GM12878 (cell line): ENCODE results near the gene UMAD1. TPM values are rescaled to one million over a fixed set of nuclear protein-coding genes. Genes with fewer than 3 reads are reported as not detected.

Experiments
- ATAC-seq: fragments of 200-7000 bp; cut with Tn5 transposase; 3 replicates; pipeline ENCODE4 v1.9.1; 2020; ENCODE audit warnings: mild to moderate bottlenecking, moderate library complexity
- BruUV-seq: library from RNA; stranded (reverse); fragments of 400-500 nt; replicated peaks from 2 replicates; lab custom pipeline; 2021; lab: Mats Ljungman, UMichigan
- CTCF ChIA-PET: fragments of 300-600 bp; sonication (Branson Sonifier 250); formaldehyde crosslinking; extraction: SDS; loops from one replicate; lab custom pipeline; 2021; ENCODE audit warnings: inconsistent platforms; lab: Yijun Ruan, JAX
- POLR2A ChIA-PET: fragments of 350-600 bp; formaldehyde crosslinking; extraction: SDS; loops from one replicate; lab custom pipeline; 2021; ENCODE audit warnings: inconsistent platforms; lab: Charles Lee
- RAD21 ChIA-PET: fragments of 300-600 bp; sonication (Branson Sonifier 250); formaldehyde crosslinking; loops from one replicate; lab custom pipeline; 2023; ENCODE audit warnings: antibody characterized with exemption; ENCODE audit not compliant: unreplicated experiment; lab: Charles Lee
- SMC1A ChIA-PET: fragments of 300-600 bp; sonication (Branson Sonifier 250); formaldehyde crosslinking; loops from one replicate; lab custom pipeline; 2023; ENCODE audit not compliant: unreplicated experiment, uncharacterized antibody; lab: Charles Lee
- DNase-seq: peaks from one replicate; pipeline ENCODE4 v3.0.0-alpha.2; 2011; ENCODE audit warnings: low read depth, low spot score
- FAIRE-seq: peaks from 3 replicates; lab custom pipeline; 2011; peaks lifted over from hg19 to GRCh38; lab: Jason Lieb, UNC
- H2AFZ ChIP-seq: 2 replicates; pipeline ENCODE4 v1.6.0; 2011; ENCODE audit warnings: low read depth, low read length, control low read depth; ENCODE audit not compliant: control insufficient read depth
- H3K27ac ChIP-seq: 2 replicates; pipeline ENCODE4 v1.5.1; 2011; ENCODE audit warnings: control low read depth; ENCODE audit not compliant: control insufficient read depth, insufficient read depth
- H3K27me3 ChIP-seq, 2 experiments: replicated peaks in 1 of 2; 2 replicates each; pipeline versions ENCODE4 v1.6.0 to v1.6.1; 2011; ENCODE audit warnings: low read length in 1 of 2; ENCODE audit not compliant: control insufficient read depth in 2 of 2, insufficient read depth in 2 of 2
- H3K36me3 ChIP-seq, 2 experiments: 2 replicates each; pipeline ENCODE4 v1.5.1; 2011; ENCODE audit warnings: low read length in 1 of 2; ENCODE audit not compliant: control insufficient read depth in 2 of 2, insufficient read depth in 2 of 2
- H3K4me1 ChIP-seq: 2 replicates; pipeline ENCODE4 v1.6.1; 2011; ENCODE audit warnings: mild to moderate bottlenecking, low read length, moderate library complexity, mixed read lengths; ENCODE audit not compliant: control insufficient read depth, insufficient read depth
- H3K4me2 ChIP-seq: 2 replicates; pipeline ENCODE4 v1.6.0; 2011; ENCODE audit warnings: control low read depth; ENCODE audit not compliant: control insufficient read depth, insufficient read depth
- H3K4me3 ChIP-seq: fragments of 200-600 bp; sonication (generic); 2 replicates; pipeline ENCODE4 v1.5.1; 2016
- H3K79me2 ChIP-seq: 2 replicates; pipeline ENCODE4 v1.6.0; 2011; ENCODE audit warnings: low read length; ENCODE audit not compliant: control insufficient read depth, insufficient read depth
- H3K9ac ChIP-seq: 2 replicates; pipeline ENCODE4 v1.8.0; 2011; ENCODE audit warnings: low read length, control low read depth, mixed read lengths; ENCODE audit not compliant: control insufficient read depth, insufficient read depth
- H3K9me3 ChIP-seq: replicated peaks from 3 replicates; pipeline ENCODE4 v1.5.1; 2011; ENCODE audit warnings: mild to moderate bottlenecking, low read length; ENCODE audit not compliant: control insufficient read depth, insufficient read depth
- H4K20me1 ChIP-seq: 2 replicates; pipeline ENCODE4 v1.6.0; 2011; ENCODE audit not compliant: control insufficient read depth, insufficient read depth
- ATF7 ChIP-seq: fragments of 450-650 bp; IDR thresholded peaks from 2 replicates; pipeline ENCODE4 v1.6.1; 2016; ENCODE audit warnings: low read depth, mild to moderate bottlenecking
- FOS ChIP-seq: IDR thresholded peaks from 3 replicates; pipeline ENCODE4 v1.6.1; 2011; ENCODE audit warnings: borderline replicate concordance; ENCODE audit not compliant: insufficient read length; ENCODE audit errors: extremely low read depth
- FOXK2 ChIP-seq: fragments of 450-650 bp; IDR thresholded peaks from 2 replicates; pipeline ENCODE4 v1.6.1; 2017; ENCODE audit warnings: mild to moderate bottlenecking, moderate library complexity
- HDGF ChIP-seq: fragments of 450-650 bp; IDR thresholded peaks from 2 replicates; pipeline ENCODE4 v1.6.1; 2016; ENCODE audit warnings: antibody characterized with exemption
- KLF5 ChIP-seq: fragments of 450-650 bp; IDR thresholded peaks from 2 replicates; pipeline ENCODE4 v1.6.1; 2014; ENCODE audit warnings: mild to moderate bottlenecking; ENCODE audit not compliant: partially characterized antibody
- MYB ChIP-seq: fragments of 150-350 bp; IDR thresholded peaks from 2 replicates; pipeline ENCODE4 v1.6.1; 2014; ENCODE audit warnings: mild to moderate bottlenecking, low read depth, low read length, borderline replicate concordance
- PAX5 ChIP-seq: IDR thresholded peaks from 2 replicates; pipeline ENCODE4 v1.6.1; 2011; ENCODE audit warnings: low read depth, low read length, borderline replicate concordance
- SIX5 ChIP-seq: IDR thresholded peaks from 2 replicates; pipeline ENCODE4 v1.6.1; 2011; ENCODE audit warnings: mild to moderate bottlenecking, low read depth, low read length, moderate library complexity; ENCODE audit not compliant: severe bottlenecking
- SMAD5 ChIP-seq: IDR thresholded peaks from 2 replicates; pipeline ENCODE4 v1.6.1; 2016; ENCODE audit warnings: antibody characterized with exemption, low read depth
- TCF7 ChIP-seq: IDR thresholded peaks from 2 replicates; pipeline ENCODE4 v1.6.1; 2014; ENCODE audit warnings: antibody characterized with exemption, borderline replicate concordance
- ZNF622 ChIP-seq: fragments of 450-650 bp; IDR thresholded peaks from 2 replicates; pipeline ENCODE4 v1.6.1; 2017; ENCODE audit warnings: mild to moderate bottlenecking, inconsistent platforms
- WGBS: methylation state at CpG from one replicate; pipeline ENCODE4 v1.1.6; 2016; ENCODE audit warnings: low lambda C conversion rate; ENCODE audit not compliant: insufficient replicate concordance, insufficient coverage; ENCODE audit errors: missing lambda C conversion rate; 5-methylcytosine and 5-hydroxymethylcytosine counted together
- in situ Hi-C: fragments of 300-500 bp; cut with MboI; formaldehyde crosslinking; loops from 9 replicates; pipeline ENCODE4 v1.14.3; 2018; ENCODE audit warnings: mixed read lengths
- intact Hi-C: fragments of 100-400 bp; cut with micrococcal nuclease; formaldehyde crosslinking; loops from one replicate; pipeline ENCODE4 v1.14.2; 2022; ENCODE audit not compliant: unreplicated experiment
- polyA plus RNA-seq, 11 experiments: library from polyadenylated mRNA; depleted of rRNA in 4 of 11; unstranded in 6 of 11; stranded (reverse) in 5 of 11; fragments of >200 nt; fragmentation: Nextera tagmentation in 4 of 11; fragmentation: Illumina TruSeq in 1 of 11; extraction: Ambion mirVana in 4 of 11; extraction: Trizol in 1 of 11; gene quantifications; 1 replicate in 1 of 11; 2 replicates in 10 of 11; pipeline versions ENCODE4 v1.2.1 to v1.2.3, GENCODE V29; 2011 to 2016; ENCODE audit warnings: inconsistent platforms in 2 of 11, missing spikeins in 2 of 11, low read depth in 1 of 11
- total RNA-seq, 4 experiments: library from RNA; depleted of rRNA in 3 of 4; stranded (reverse); fragments of >200 nt in 3 of 4; fragmentation: Illumina TruSeq in 1 of 4; extraction: Trizol in 1 of 4; gene quantifications; 2 replicates each; pipeline versions ENCODE4 v1.2.1 to v1.2.3, GENCODE V29; 2013 to 2021
- TF ChIP-seq, protein P1 (sequence below): IDR thresholded peaks from 2 replicates; pipeline ENCODE4 v1.6.1; 2011; ENCODE audit warnings: borderline replicate concordance, low read depth, mild to moderate bottlenecking, moderate library complexity, low read length; ENCODE audit not compliant: insufficient read depth, poor library complexity, severe bottlenecking
- TF ChIP-seq, protein P2 (sequence below): fragments of 450-650 bp; formaldehyde crosslinking; IDR thresholded peaks from 2 replicates; pipeline ENCODE4 v1.4.0; 2020; ENCODE audit warnings: mild to moderate bottlenecking, moderate library complexity
- TF ChIP-seq, protein P3 (sequence below): fragments of 450-650 bp; IDR thresholded peaks from 2 replicates; pipeline ENCODE4 v1.6.1; 2017; ENCODE audit warnings: antibody characterized with exemption, mild to moderate bottlenecking, moderate library complexity

Gene UMAD1
- total and polyA plus RNA-seq, 10 of the 15 experiments (the other 5 are each of a cell fraction or from before 2014, with no cell fraction given): 6.0 to 28.6 (median 9.3) TPM

DNA sequence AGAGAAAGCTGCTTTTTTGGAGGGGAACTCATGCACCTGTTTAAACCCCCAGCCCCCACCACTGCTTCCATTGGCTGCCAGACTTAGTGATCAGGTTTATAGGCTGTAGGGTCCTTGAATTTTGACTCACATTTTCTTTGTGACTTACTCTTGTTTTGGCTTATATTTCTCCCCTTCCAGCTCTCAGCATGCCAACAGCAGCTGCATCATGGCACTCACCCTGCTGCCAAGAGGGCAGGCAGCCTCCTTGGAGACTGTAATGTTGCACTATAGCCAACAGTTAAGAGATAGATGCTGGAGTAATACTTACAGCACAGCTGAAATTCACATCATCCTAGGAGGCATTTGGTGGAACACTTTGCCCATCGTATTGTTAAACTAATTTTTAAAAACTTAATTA is 230.0 kb downstream of the UMAD1 start:
- Histone ChIP-seq H3K36me3 (no peaks in the 10 kb centered on the region), H3K4me2 (no peak overlapping the region), H3K79me2 (no peaks in the 10 kb centered on the region), H3K4me1 (peaks cover 7% of the 10 kb centered on the region), H3K4me3 (no peak overlapping the region), H4K20me1 (no peaks in the 10 kb centered on the region), H3K27me3 (no peaks in the 10 kb centered on the region), H3K9me3 (no peaks in the 10 kb centered on the region), H3K9ac (no peak overlapping the region), H2AFZ (no peak overlapping the region), H3K27ac (no peak overlapping the region)
- ChIA-PET RAD21 (interaction anchor here (1.8 kb wide), 1 partner anchor 73 kb away, joined by 6 read pairs; no protein-coding TSS in a partner anchor), SMC1A (interaction anchor here (0.7 to 1.6 kb wide), 5 partner anchors 12 to 100 kb away, joined by 3 to 9 read pairs (median 3); no protein-coding TSS in a partner anchor), POLR2A (interaction anchor here (1.4 kb wide), 1 partner anchor 13 kb away, joined by 3 read pairs; no protein-coding TSS in a partner anchor), CTCF (no interaction called here)
- 96% methylated on average over 1 of the region's 1 CpG for WGBS
- no TSS peak for BruUV-seq
- FAIRE-seq: no peak
- no peak for ATAC-seq
- TF ChIP-seq TCF7 (no peak), KLF5 (no peak), SIX5 (no peak), HDGF (no peak), ZNF622 (no peak), SMAD5 (no peak), ATF7 (no peak), FOXK2 (no peak), FOS (no peak), MYB (no peak), PAX5 (no peak)
- TF ChIP-seq, protein P1, sequence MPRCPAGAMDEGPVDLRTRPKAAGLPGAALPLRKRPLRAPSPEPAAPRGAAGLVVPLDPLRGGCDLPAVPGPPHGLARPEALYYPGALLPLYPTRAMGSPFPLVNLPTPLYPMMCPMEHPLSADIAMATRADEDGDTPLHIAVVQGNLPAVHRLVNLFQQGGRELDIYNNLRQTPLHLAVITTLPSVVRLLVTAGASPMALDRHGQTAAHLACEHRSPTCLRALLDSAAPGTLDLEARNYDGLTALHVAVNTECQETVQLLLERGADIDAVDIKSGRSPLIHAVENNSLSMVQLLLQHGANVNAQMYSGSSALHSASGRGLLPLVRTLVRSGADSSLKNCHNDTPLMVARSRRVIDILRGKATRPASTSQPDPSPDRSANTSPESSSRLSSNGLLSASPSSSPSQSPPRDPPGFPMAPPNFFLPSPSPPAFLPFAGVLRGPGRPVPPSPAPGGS: no peak
- TF ChIP-seq, protein P2, sequence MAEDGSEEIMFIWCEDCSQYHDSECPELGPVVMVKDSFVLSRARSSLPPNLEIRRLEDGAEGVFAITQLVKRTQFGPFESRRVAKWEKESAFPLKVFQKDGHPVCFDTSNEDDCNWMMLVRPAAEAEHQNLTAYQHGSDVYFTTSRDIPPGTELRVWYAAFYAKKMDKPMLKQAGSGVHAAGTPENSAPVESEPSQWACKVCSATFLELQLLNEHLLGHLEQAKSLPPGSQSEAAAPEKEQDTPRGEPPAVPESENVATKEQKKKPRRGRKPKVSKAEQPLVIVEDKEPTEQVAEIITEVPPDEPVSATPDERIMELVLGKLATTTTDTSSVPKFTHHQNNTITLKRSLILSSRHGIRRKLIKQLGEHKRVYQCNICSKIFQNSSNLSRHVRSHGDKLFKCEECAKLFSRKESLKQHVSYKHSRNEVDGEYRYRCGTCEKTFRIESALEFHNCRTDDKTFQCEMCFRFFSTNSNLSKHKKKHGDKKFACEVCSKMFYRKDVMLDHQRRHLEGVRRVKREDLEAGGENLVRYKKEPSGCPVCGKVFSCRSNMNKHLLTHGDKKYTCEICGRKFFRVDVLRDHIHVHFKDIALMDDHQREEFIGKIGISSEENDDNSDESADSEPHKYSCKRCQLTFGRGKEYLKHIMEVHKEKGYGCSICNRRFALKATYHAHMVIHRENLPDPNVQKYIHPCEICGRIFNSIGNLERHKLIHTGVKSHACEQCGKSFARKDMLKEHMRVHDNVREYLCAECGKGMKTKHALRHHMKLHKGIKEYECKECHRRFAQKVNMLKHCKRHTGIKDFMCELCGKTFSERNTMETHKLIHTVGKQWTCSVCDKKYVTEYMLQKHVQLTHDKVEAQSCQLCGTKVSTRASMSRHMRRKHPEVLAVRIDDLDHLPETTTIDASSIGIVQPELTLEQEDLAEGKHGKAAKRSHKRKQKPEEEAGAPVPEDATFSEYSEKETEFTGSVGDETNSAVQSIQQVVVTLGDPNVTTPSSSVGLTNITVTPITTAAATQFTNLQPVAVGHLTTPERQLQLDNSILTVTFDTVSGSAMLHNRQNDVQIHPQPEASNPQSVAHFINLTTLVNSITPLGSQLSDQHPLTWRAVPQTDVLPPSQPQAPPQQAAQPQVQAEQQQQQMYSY (CRISPR knock-in tag): no peak
- TF ChIP-seq, protein P3, sequence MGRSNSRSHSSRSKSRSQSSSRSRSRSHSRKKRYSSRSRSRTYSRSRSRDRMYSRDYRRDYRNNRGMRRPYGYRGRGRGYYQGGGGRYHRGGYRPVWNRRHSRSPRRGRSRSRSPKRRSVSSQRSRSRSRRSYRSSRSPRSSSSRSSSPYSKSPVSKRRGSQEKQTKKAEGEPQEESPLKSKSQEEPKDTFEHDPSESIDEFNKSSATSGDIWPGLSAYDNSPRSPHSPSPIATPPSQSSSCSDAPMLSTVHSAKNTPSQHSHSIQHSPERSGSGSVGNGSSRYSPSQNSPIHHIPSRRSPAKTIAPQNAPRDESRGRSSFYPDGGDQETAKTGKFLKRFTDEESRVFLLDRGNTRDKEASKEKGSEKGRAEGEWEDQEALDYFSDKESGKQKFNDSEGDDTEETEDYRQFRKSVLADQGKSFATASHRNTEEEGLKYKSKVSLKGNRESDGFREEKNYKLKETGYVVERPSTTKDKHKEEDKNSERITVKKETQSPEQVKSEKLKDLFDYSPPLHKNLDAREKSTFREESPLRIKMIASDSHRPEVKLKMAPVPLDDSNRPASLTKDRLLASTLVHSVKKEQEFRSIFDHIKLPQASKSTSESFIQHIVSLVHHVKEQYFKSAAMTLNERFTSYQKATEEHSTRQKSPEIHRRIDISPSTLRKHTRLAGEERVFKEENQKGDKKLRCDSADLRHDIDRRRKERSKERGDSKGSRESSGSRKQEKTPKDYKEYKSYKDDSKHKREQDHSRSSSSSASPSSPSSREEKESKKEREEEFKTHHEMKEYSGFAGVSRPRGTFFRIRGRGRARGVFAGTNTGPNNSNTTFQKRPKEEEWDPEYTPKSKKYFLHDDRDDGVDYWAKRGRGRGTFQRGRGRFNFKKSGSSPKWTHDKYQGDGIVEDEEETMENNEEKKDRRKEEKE: no peak
- intact Hi-C loops (no loop called here), in situ Hi-C loops (no loop called here)
- no peak for DNase-seq
